ENCODE data around the gene LRIG2. TPM values are rescaled to one million over a fixed set of nuclear protein-coding genes. Genes with fewer than 3 reads are reported as not detected.

LRIG2 gene
- total and polyA plus RNA-seq, 9 of the 15 experiments (the other 6 are each of a cell fraction or from before 2014, with no cell fraction given) = 1.8 to 28.1 (median 11.5) TPM

DNA sequence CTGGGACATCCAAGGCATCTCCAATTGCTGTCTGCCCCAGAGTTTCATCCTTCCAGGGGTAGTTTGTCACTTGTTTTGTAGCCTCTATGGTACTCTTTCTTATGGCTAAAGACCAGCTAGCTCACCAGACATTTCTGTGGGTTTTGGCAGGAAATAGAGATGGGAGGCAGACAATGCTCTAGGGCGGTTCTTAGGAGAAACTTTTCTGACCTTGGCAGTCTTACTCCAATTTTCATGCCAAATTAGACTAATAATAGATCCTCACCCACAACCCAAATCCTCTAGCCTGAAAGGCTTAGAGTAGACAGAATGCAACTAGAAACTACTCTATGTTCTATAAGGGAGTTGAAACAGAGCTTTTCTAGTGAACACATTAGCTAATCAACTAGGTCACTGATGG, 69.8 kb downstream of the LRIG2 start:
- no peaks in the 10 kb centered on the region for H3K9me3 ChIP-seq (replicated peaks; ENCODE audit: control insufficient read depth, insufficient read depth, low read depth, low read length)
- peak overlapping the region; percentile 96 for H2AFZ ChIP-seq (ENCODE audit: low read depth, low read length)
- intact Hi-C loops (cut with micrococcal nuclease) = loop anchor here (5.0 to 10.0 kb wide), 5 partner anchors 75 to 428 kb away; partner anchors contain the start of gene PPM1J
- CTCF ChIA-PET (ENCODE audit: low intra/inter-chr PET ratio) = interaction anchor here (3.1 kb wide), 1 partner anchor 535 kb away, joined by 25 read pairs; no protein-coding TSS in a partner anchor
- H3K27ac ChIP-seq (ENCODE audit: extremely low read depth, low read depth, low read length) = 0 out of 3 replicates have a peak overlapping the region, but pooled peaks have one; percentile 73
- no peak for FAIRE-seq
- POLR2A ChIA-PET = interaction anchor here (0.6 to 1.1 kb wide), 2 partner anchors 246 to 535 kb away, joined by 3 read pairs; no protein-coding TSS in a partner anchor
- H3K4me3 ChIP-seq = no peak overlapping the region
- in situ Hi-C loops (cut with MboI) = loop anchor here (5.0 to 10.0 kb wide), 2 partner anchors 312 to 535 kb away; no protein-coding TSS in a partner anchor
- ATAC-seq = no peak
- H4K20me1 ChIP-seq (replicated peaks; ENCODE audit: control insufficient read depth, insufficient read depth, low read length) = no peaks in the 10 kb centered on the region
- H3K4me1 ChIP-seq (replicated peaks in 1 of 2; ENCODE audit: control insufficient read depth in 2 of 2, insufficient read depth in 2 of 2, low read length in 2 of 2) = peaks cover 9 to 46% of the 10 kb centered on the region in 2 experiments
- H3K27me3 ChIP-seq (ENCODE audit: control insufficient read depth in 2 of 2, insufficient read depth in 2 of 2, low read length in 2 of 2) = no peaks in the 10 kb centered on the region
- H3K79me2 ChIP-seq (ENCODE audit: control insufficient read depth, insufficient read depth, low read length) = no peaks in the 10 kb centered on the region
- no peak overlapping the region for H3K4me2 ChIP-seq (ENCODE audit: insufficient read depth, low read length)
- peaks cover 3% of the 10 kb centered on the region for H3K9me1 ChIP-seq (ENCODE audit: control insufficient read depth, insufficient read depth, low read length)
- H3K9ac ChIP-seq (ENCODE audit: insufficient read depth in 1 of 2, low read depth in 2 of 2, low read length in 2 of 2) = no peak overlapping the region
- BruUV-seq (replicated peaks) = no TSS peak
- H3K36me3 ChIP-seq (ENCODE audit: control insufficient read depth, insufficient read depth, low read length) = no peaks in the 10 kb centered on the region
- DNase-seq (ENCODE audit: extremely low read depth in 1 of 4, low spot score in 3 of 4) = no peak
- 90% methylated on average over 1 of the region's 1 CpG for WGBS (ENCODE audit: insufficient coverage, low coverage, missing lambda C conversion rate)
- TF ChIP-seq, protein P1, sequence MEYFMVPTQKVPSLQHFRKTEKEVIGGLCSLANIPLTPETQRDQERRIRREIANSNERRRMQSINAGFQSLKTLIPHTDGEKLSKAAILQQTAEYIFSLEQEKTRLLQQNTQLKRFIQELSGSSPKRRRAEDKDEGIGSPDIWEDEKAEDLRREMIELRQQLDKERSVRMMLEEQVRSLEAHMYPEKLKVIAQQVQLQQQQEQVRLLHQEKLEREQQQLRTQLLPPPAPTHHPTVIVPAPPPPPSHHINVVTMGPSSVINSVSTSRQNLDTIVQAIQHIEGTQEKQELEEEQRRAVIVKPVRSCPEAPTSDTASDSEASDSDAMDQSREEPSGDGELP (CRISPR knock-in tag; IDR thresholded peaks at IDR 0.05; ENCODE audit: borderline replicate concordance) = no peak
- no peak for TF ChIP-seq PHF21A (IDR thresholded peaks at IDR 0.05; ENCODE audit: borderline replicate concordance, low read depth)
- no peak for TF ChIP-seq ZNF668 (CRISPR knock-in tag; IDR thresholded peaks at IDR 0.05)
- TF ChIP-seq NEUROD1 (IDR thresholded peaks at IDR 0.05; ENCODE audit: borderline replicate concordance, low read depth, low read length, partially characterized antibody) = no peak
- TF ChIP-seq ARID2 (IDR thresholded peaks at IDR 0.05) = no peak
- TF ChIP-seq ELF1 (tag; IDR thresholded peaks at IDR 0.05) = no peak
- no peak for TF ChIP-seq ARHGAP35 (IDR thresholded peaks at IDR 0.05; ENCODE audit: partially characterized antibody)
- TF ChIP-seq KLF1 (tag; IDR thresholded peaks at IDR 0.05) = no peak
- no peak for TF ChIP-seq ZC3H8 (IDR thresholded peaks at IDR 0.05)
- no peak for TF ChIP-seq CHD2 (IDR thresholded peaks at IDR 0.05; ENCODE audit: low read depth, low read length)
- TF ChIP-seq ZNF165 (CRISPR knock-in tag; IDR thresholded peaks at IDR 0.05; ENCODE audit: borderline replicate concordance) = no peak
- TF ChIP-seq POLR2B (IDR thresholded peaks at IDR 0.05; ENCODE audit: low read depth, partially characterized antibody) = no peak
- TF ChIP-seq TGIF2 (CRISPR knock-in tag; IDR thresholded peaks at IDR 0.05) = no peak
- TF ChIP-seq, protein P2, sequence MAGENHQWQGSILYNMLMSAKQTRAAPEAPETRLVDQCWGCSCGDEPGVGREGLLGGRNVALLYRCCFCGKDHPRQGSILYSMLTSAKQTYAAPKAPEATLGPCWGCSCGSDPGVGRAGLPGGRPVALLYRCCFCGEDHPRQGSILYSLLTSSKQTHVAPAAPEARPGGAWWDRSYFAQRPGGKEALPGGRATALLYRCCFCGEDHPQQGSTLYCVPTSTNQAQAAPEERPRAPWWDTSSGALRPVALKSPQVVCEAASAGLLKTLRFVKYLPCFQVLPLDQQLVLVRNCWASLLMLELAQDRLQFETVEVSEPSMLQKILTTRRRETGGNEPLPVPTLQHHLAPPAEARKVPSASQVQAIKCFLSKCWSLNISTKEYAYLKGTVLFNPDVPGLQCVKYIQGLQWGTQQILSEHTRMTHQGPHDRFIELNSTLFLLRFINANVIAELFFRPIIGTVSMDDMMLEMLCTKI (IDR thresholded peaks at IDR 0.05; ENCODE audit: partially characterized antibody) = no peak
- no peak for TF ChIP-seq ZNF551 (CRISPR knock-in tag; IDR thresholded peaks at IDR 0.05)
- TF ChIP-seq, protein P3, sequence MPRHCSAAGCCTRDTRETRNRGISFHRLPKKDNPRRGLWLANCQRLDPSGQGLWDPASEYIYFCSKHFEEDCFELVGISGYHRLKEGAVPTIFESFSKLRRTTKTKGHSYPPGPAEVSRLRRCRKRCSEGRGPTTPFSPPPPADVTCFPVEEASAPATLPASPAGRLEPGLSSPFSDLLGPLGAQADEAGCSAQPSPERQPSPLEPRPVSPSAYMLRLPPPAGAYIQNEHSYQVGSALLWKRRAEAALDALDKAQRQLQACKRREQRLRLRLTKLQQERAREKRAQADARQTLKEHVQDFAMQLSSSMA (CRISPR knock-in tag; IDR thresholded peaks at IDR 0.05) = no peak
